Neuronal stem cell (in vitro differentiated cells): Measurements from ENCODE around the gene EREG.

Source experiments
- DNase-seq: peaks from one replicate; pipeline ENCODE4 v3.0.0-alpha.2; 2013; ENCODE audit warnings: low spot score
- H2AFZ ChIP-seq: one replicate; pipeline ENCODE4 v1.6.1; 2013; ENCODE audit warnings: mild to moderate bottlenecking, low read length, inconsistent platforms
- H2AK5ac ChIP-seq: 2 replicates; pipeline ENCODE4 v1.6.1; 2013; ENCODE audit warnings: low read depth, mild to moderate bottlenecking, inconsistent platforms, low read length, moderate library complexity, mixed read lengths
- H2BK120ac ChIP-seq: 2 replicates; pipeline ENCODE4 v1.6.1; 2013; ENCODE audit warnings: low read depth, mild to moderate bottlenecking, inconsistent platforms, low read length, moderate library complexity, mixed read lengths
- H2BK12ac ChIP-seq: one replicate; pipeline ENCODE4 v1.6.1; 2013; ENCODE audit warnings: low read length, inconsistent platforms
- H2BK15ac ChIP-seq: 2 replicates; pipeline ENCODE4 v1.6.1; 2013; ENCODE audit warnings: mild to moderate bottlenecking, low read length, inconsistent platforms, mixed read lengths
- H2BK5ac ChIP-seq: one replicate; pipeline ENCODE4 v1.6.1; 2013; ENCODE audit warnings: inconsistent platforms, mild to moderate bottlenecking, low read length, moderate library complexity
- H3K14ac ChIP-seq: one replicate; pipeline ENCODE4 v1.6.1; 2013; ENCODE audit warnings: low read length, inconsistent platforms
- H3K18ac ChIP-seq: 2 replicates; pipeline ENCODE4 v1.6.1; 2013; ENCODE audit warnings: low read length, inconsistent platforms
- H3K23ac ChIP-seq: 2 replicates; pipeline ENCODE4 v1.6.1; 2013; ENCODE audit warnings: low read depth, mild to moderate bottlenecking, mixed read lengths, low read length, inconsistent platforms; ENCODE audit not compliant: poor library complexity
- H3K27ac ChIP-seq: replicated peaks from 3 replicates; pipeline ENCODE4 v1.5.1; 2013; ENCODE audit warnings: low read length, inconsistent platforms
- H3K27me3 ChIP-seq, 3 experiments: 2 replicates each; pipeline ENCODE4 v1.6.1; 2013; ENCODE audit warnings: low read length in 3 of 3, mild to moderate bottlenecking in 2 of 3, inconsistent platforms in 1 of 3, low read depth in 1 of 3, mixed read lengths in 1 of 3, moderate library complexity in 1 of 3; ENCODE audit not compliant: control insufficient read depth in 3 of 3, insufficient read depth in 3 of 3
- H3K36me3 ChIP-seq, 2 donors: replicated peaks in 1 of 2; 2 replicates each; pipeline ENCODE4 v1.6.1; 2013; ENCODE audit warnings: low read length in 2 of 2; ENCODE audit not compliant: control insufficient read depth in 2 of 2, insufficient read depth in 2 of 2
- H3K4ac ChIP-seq: 2 replicates; pipeline ENCODE4 v1.6.1; 2013; ENCODE audit warnings: inconsistent platforms, mild to moderate bottlenecking, low read length, moderate library complexity
- H3K4me1 ChIP-seq, 2 donors: 1 replicate in 1 of 2; 2 replicates in 1 of 2; pipeline ENCODE4 v1.6.1; 2013; ENCODE audit warnings: low read length in 2 of 2, low read depth in 1 of 2; ENCODE audit not compliant: control insufficient read depth in 2 of 2, insufficient read depth in 1 of 2
- H3K4me2 ChIP-seq: one replicate; pipeline ENCODE4 v1.6.1; 2013; ENCODE audit warnings: mild to moderate bottlenecking, low read length, inconsistent platforms; ENCODE audit not compliant: insufficient read depth, poor library complexity, severe bottlenecking
- H3K4me3 ChIP-seq, 2 donors: 2 replicates each; pipeline ENCODE4 v1.5.1; 2013; ENCODE audit warnings: low read length in 2 of 2, mild to moderate bottlenecking in 2 of 2, inconsistent platforms in 1 of 2, moderate library complexity in 1 of 2
- H3K79me1 ChIP-seq: one replicate; pipeline ENCODE4 v1.6.1; 2013; ENCODE audit warnings: low read depth, mild to moderate bottlenecking, inconsistent platforms, low read length, moderate library complexity
- H3K9ac ChIP-seq: one replicate; pipeline ENCODE4 v1.6.1; 2013; ENCODE audit warnings: mild to moderate bottlenecking, low read depth, low read length, inconsistent platforms; ENCODE audit not compliant: poor library complexity
- H3K9me3 ChIP-seq, 2 donors: replicated peaks in 1 of 2; 2 replicates each; pipeline versions ENCODE3 to v1.6.1; 2013; ENCODE audit warnings: low read length in 2 of 2, mild to moderate bottlenecking in 2 of 2, inconsistent platforms in 1 of 2, low read depth in 1 of 2, mixed read lengths in 1 of 2, moderate library complexity in 1 of 2; ENCODE audit not compliant: control insufficient read depth in 2 of 2, insufficient read depth in 1 of 2
- H4K8ac ChIP-seq: one replicate; pipeline ENCODE4 v1.6.1; 2013; ENCODE audit warnings: low read depth, mild to moderate bottlenecking, inconsistent platforms, low read length, moderate library complexity
- H4K91ac ChIP-seq: one replicate; pipeline ENCODE4 v1.6.1; 2013; ENCODE audit warnings: low read length, low read depth, mild to moderate bottlenecking, inconsistent platforms; ENCODE audit not compliant: poor library complexity
- WGBS, 2 donors: extraction: QIAGEN DNeasy Blood & Tissue Kit; methylation state at CpG; one replicate each; pipeline ENCODE4 v1.1.7; 2013; ENCODE audit warnings: missing lambda C conversion rate in 2 of 2, mixed read lengths in 1 of 2; ENCODE audit not compliant: insufficient read length in 2 of 2, insufficient replicate concordance in 1 of 2; ENCODE audit errors: extremely low coverage in 2 of 2; 5-methylcytosine and 5-hydroxymethylcytosine counted together

EREG gene

GRCh38 chr4:74369855-74370254 is 4.9 kb downstream of the EREG start:
- DNase-seq = no peak
- Histone ChIP-seq H3K23ac (no peak overlapping the region), H2AK5ac (no peak overlapping the region), H3K27me3 (peaks cover 0 to 33% (median 11%) of the 10 kb centered on the region in 3 experiments), H3K79me1 (no peaks in the 10 kb centered on the region), H3K14ac (no peak overlapping the region), H3K9me3 (no peaks in the 10 kb centered on the region), H3K27ac (no peak overlapping the region), H3K18ac (no peak overlapping the region), H2BK12ac (no peak overlapping the region), H3K4me3 (no peak overlapping the region), H3K4ac (no peak overlapping the region), H3K9ac (no peak overlapping the region), H2BK120ac (no peak overlapping the region), H3K4me1 (peaks cover 3 to 5% of the 10 kb centered on the region in 2 donors), H4K91ac (no peak overlapping the region), H3K36me3 (no peaks in the 10 kb centered on the region), H2BK15ac (no peak overlapping the region), H2AFZ (no peak overlapping the region), H2BK5ac (no peak overlapping the region), H3K4me2 (no peak overlapping the region), H4K8ac (no peak overlapping the region)
- WGBS, 2 donors = no CpG with 5 or more reads among the region's 2 CpGs

GRCh38 chr4:74370912-74371311 is 6.0 kb downstream of the EREG start:
- Histone ChIP-seq H4K8ac (no peak overlapping the region), H3K4me3 (no peak overlapping the region), H3K27me3 (peaks cover 0 to 22% (median 2%) of the 10 kb centered on the region in 3 experiments), H3K14ac (no peak overlapping the region), H4K91ac (no peak overlapping the region), H2BK5ac (no peak overlapping the region), H3K9ac (no peak overlapping the region), H2BK120ac (no peak overlapping the region), H3K9me3 (no peaks in the 10 kb centered on the region), H3K36me3 (no peaks in the 10 kb centered on the region), H3K4ac (no peak overlapping the region), H3K4me1 (no peaks in the 10 kb centered on the region), H2AFZ (no peak overlapping the region), H3K23ac (no peak overlapping the region), H3K27ac (no peak overlapping the region), H3K18ac (no peak overlapping the region), H2BK12ac (no peak overlapping the region), H3K79me1 (no peaks in the 10 kb centered on the region), H3K4me2 (no peak overlapping the region), H2AK5ac (no peak overlapping the region), H2BK15ac (no peak overlapping the region)
- DNase-seq = peak; percentile 26
- WGBS, 2 donors = no CpG with 5 or more reads among the region's 1 CpG

- no peaks in the 10 kb centered on the region for H3K4me1 ChIP-seq
- H2BK12ac ChIP-seq = no peak overlapping the region
- no peak overlapping the region for H4K8ac ChIP-seq
- H2AK5ac ChIP-seq = no peak overlapping the region
- no peak for DNase-seq
- H3K79me1 ChIP-seq = no peaks in the 10 kb centered on the region
- no peaks in the 10 kb centered on the region for H3K9me3 ChIP-seq
- no peak overlapping the region for H3K23ac ChIP-seq
- no peak overlapping the region for H3K4me3 ChIP-seq
- no peak overlapping the region for H3K9ac ChIP-seq
- H3K36me3 ChIP-seq = no peaks in the 10 kb centered on the region
- no peak overlapping the region for H2BK120ac ChIP-seq
- no CpG with 5 or more reads among the region's 1 CpG for WGBS, 2 donors
- H2AFZ ChIP-seq = no peak overlapping the region
- no peak overlapping the region for H4K91ac ChIP-seq
- no peak overlapping the region for H2BK5ac ChIP-seq
- H3K27ac ChIP-seq = no peak overlapping the region
- H3K18ac ChIP-seq = no peak overlapping the region
- H3K4me2 ChIP-seq = no peak overlapping the region
- no peaks in the 10 kb centered on the region for H3K27me3 ChIP-seq
- no peak overlapping the region for H3K4ac ChIP-seq
- no peak overlapping the region for H3K14ac ChIP-seq
- H2BK15ac ChIP-seq = no peak overlapping the region
These were observed 9.2 kb downstream of the EREG start for GRCh38 chr4:74374128-74374527.

GRCh38 chr4:74374561-74375327 is 9.8 kb downstream of the EREG start:
- Histone ChIP-seq H3K4me2 (no peak overlapping the region), H4K91ac (no peak overlapping the region), H3K14ac (no peak overlapping the region), H2BK15ac (no peak overlapping the region), H3K79me1 (no peaks in the 10 kb centered on the region), H3K23ac (no peak overlapping the region), H3K36me3 (no peaks in the 10 kb centered on the region), H4K8ac (no peak overlapping the region), H2BK120ac (no peak overlapping the region), H3K27me3 (no peaks in the 10 kb centered on the region), H3K18ac (no peak overlapping the region), H3K27ac (no peak overlapping the region), H3K4ac (no peak overlapping the region), H2BK5ac (no peak overlapping the region), H3K9ac (no peak overlapping the region), H3K9me3 (no peaks in the 10 kb centered on the region), H2AK5ac (no peak overlapping the region), H3K4me1 (no peaks in the 10 kb centered on the region), H2AFZ (no peak overlapping the region), H3K4me3 (no peak overlapping the region), H2BK12ac (no peak overlapping the region)
- DNase-seq = no peak
- no CpG with 5 or more reads among the region's 10 CpGs for WGBS, 2 donors
